Fibroblast of skin of left quadriceps (primary cell): Measurements from ENCODE around the gene CD200.
"Not testable (repeated sequence)": the region's sequence is repeated elsewhere in the genome, so short reads cannot be mapped to it uniquely, and the experiment has no call there.

Experiments
- DNase-seq, 2 experiments: peaks; one replicate each; pipeline ENCODE4 v3.0.0-alpha.2; 2013; ENCODE audit warnings: low read depth in 2 of 2

CD200 gene

DNA sequence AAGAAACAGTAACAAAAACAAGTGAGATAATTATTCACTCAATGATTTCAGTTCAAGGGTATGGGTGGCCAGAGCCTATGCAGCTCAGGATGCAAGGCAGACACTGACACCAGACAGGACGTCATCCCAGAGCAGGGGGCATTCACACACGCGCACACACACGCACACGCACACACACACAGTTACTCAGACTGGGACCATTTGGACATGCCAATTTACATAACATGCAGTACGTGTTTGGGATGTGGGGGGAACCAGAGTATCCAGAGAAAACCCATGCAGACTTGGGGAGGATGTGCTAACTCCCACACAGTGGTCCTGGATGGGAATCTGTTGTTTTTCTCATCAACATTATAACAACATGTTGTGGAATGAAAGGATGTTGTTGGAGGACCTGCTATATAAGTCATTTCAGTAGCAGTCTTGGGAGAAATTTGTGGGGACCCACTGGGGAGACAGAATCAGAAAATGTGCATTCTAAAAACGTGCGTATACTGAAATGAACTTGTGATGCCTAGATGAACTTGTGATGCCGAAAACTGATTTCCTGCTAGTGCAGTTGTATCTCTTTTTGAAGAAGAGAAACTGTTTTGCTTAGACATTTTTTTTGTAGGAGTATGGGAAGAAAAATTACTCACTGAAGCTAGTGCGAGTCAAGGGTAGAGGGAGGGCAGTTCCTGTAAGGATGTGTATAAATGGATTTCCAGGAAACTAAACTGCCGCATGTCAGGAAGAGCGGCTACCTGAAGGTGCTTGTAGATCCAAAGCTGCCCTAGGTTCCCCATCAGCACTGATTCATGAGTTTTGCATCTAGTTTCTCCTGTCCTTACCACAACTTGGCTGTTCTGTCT, 25.2 kb downstream of the CD200 start:
- no peak for DNase-seq

DNA sequence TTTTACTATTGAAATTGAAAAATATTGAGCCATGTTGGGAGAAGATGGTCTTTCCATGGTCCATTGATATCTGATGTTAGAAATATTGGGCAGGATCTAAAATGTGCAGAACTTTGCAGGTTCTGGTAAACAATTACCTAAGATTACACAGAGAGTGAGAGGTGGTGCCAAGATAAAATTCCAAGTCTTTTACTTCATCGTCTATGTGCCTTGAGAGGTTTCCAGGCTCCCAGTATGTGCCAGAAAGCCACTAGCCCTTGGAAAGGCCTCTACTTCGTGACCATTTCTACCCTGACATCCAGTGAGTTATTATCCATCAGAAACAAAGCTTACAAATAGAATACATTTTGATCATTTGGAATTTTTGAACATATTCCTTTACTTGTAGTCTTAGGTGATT, 27.6 kb downstream of the CD200 start:
- no peak for DNase-seq

DNA sequence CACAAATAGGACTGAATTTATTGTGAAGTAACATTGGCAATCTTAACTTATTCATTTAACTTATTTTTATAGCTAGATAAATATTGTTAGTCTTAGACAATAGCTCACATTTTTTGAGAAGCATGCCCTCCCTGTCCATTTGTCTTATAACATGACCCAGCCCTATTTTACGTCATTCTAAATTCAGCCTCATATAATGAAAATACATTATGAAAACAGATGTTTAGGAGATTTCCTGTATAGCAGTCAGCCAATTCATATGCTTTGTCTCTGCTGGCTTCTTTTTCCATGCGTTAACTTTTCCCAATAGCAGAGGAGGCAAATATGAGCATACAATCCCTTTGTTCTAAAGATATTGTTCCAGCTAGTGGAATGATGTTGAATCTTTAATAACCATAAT, 29.3 kb downstream of the CD200 start:
- no peak for DNase-seq

DNA sequence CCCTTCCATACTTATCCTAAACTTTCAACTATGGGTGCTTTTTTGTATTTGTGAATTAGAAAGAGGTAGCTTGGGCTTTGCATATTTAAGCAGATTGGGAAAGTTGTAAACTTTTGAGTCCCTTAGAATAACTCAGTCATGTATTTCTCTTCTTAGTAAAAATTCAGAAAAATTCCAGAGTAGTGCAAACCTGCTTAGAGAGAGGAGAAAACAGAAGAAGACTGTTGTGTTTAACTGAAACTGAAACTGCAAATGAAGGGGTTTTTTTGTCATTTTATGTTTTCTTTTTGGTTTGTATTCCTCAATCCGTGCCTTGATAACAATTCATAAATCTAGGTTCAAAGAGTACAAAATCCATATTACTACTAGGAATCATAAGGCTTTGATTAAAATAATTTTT, 31.3 kb downstream of the CD200 start:
- no peak for DNase-seq

DNA sequence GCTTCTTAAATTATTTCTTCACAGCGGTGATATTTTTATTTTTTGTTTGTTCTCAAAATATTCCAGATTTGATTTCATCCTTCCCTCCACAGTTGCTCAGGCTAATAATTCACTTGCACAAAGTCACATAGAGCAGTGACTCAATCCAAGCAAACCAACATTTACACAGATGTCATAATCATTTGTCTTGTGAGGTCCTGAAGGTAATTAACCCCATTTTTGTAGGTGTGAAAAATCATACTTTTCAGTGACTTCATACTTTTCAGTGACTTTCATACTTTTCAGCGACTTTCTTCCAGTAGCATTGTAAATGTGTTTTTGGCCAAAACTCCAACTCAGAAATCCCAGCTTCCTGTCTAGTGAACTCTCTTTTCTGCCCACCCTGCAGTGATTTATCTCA, 32.1 kb downstream of the CD200 start:
- no peak for DNase-seq

DNA sequence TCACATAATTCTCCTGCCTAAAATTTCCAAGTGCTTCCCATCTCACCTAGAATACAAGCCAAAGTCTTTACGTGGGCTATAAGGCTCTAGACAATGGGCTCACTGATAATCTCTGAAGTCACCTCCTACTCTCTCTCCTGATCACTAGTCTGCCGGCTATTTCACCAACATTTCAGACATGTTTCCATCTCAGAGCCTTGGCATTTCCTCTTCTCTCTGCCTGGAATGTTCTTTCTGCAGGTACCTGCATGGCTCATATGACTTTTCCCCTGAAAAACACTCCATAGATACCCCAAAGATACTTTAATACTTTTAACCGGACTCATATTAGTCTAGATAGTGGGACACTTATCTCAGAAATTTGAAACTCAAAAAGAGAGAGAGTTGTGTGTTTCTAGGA, 32.7 kb downstream of the CD200 start:
- DNase-seq, result no peak

DNA sequence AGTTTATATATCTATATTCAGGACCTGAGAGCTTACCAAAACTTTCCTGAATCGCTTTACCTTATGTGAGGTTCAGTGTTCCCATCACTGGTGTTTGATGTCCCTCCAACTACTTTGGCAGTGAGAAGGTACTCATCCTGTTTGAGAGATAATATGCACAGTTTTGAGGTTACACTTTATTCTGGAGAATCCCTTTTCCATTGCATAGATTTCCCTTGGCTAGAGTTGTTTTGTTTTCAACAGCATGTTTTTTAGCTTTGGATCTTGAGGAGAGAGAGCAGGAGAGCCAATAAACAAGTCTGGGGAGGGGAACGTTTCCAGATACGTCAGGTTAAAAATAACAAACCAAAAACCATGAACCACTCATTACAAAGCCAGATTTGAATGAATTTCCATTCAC, 33.6 kb downstream of the CD200 start:
- no peak for DNase-seq

DNA sequence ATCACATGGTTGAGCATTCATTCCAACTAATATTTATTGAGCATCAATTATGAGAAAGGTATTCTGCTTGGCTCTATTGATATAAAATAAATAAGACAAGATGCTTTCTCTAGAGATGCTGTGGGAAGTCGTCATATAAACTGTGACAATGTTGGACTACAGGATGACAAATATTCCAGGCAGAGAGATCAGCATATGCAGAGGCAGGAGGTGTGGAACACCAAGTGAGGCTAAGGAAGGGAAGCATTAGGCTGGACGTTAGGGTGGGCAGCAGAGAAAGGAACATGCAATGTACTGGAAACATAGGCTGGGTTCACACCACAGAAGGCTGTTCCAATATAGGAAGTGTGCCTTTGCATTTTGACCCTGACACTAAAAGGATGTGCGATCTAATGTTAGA, 38.6 kb downstream of the CD200 start:
- no peak for DNase-seq

DNA sequence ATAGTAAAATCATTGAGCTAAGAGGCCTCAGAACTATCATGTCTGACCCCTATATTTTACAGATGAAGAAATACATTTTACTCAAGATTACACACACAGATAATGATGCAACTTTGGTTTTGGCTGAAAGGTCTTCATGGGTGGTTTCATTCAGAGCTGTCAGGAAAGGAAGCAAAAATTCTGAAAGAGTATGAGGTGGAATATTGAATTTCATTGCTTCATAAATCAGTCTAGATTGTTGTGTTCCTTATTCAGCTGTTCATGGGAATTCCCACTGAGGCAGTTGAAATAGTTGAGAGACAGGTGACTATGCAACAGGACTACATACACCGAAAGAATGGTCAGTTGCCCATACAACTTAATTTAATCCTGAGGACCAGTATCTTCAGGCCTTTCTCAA, 39.4 kb downstream of the CD200 start:
- no peak for DNase-seq

DNA sequence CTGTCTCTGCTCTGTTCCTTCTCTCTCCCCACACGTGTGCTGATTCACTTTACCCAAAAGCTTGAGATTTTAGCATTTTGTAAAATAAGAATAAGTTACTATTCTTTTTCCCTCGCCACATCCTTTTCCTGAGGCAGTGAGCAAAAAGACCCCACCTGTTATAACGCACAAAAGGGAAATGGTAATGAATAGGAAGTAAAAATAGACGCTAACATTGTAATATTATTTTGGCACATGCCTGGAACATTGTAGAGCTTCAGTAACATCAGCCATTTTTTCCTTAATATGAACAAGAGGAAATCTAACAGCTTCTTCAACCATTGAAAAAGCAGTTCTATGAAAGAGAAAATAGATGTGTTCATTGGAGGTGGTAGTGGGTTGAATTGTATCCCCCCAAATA, 40.5 kb downstream of the CD200 start:
- DNase-seq, result no peak

DNA sequence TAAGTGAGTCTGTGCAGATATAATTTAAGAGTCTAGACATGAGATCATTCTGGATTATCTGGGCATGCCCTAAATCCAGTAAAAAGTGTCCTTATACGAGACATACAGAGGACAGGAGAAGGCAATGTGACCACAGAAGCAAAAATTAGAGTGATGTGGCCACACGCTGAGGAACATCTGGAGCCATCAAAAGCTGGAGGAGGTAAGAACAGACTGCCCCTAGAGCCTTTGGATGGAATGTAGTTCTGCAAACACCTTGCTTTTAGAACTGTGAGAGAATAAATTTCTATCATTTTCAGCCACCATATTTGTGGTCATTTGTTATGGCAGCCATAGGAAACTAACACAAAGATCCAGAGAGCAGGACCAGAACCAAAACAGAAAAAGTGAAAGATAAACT, 41.0 kb downstream of the CD200 start:
- no peak for DNase-seq

DNA sequence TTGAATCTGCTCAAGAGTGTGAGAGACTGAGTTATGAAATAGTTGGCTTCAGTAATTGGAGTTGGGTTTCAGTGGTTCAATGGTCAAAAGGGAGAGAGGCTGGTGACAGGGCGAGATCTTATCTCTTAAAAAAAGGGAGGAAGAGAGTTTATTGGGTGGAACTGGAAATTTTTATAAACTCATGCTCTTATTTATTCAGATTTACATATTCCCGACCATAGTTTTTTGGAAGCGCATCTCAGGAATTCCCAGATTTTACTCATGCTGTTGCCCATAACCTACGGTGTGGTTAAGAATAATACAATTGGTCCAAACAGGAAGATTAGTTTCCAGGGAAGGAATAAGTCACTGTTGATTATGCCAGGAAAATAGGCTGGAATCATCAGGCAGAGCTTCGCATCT, 41.4 kb downstream of the CD200 start:
- DNase-seq, result no peak

DNA sequence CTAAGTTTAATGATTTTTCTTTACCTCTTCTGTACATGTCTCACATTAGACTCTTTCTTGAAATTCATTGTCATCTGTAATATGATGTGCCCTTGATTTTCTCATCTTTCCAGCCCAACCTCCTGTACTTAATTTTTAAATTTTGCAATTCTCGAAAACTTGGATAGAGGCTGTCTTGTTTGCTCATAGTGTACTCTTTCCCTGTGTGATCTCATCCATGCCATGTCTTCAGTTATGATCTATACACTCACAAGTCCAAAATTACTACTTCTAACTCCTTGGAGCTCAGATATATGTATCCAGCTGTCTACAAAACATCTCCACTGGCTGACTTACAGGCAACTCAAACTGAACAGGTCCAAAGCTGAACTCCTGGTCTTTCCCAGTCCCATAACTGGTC, 42.2 kb downstream of the CD200 start:
- no peak for DNase-seq

DNA sequence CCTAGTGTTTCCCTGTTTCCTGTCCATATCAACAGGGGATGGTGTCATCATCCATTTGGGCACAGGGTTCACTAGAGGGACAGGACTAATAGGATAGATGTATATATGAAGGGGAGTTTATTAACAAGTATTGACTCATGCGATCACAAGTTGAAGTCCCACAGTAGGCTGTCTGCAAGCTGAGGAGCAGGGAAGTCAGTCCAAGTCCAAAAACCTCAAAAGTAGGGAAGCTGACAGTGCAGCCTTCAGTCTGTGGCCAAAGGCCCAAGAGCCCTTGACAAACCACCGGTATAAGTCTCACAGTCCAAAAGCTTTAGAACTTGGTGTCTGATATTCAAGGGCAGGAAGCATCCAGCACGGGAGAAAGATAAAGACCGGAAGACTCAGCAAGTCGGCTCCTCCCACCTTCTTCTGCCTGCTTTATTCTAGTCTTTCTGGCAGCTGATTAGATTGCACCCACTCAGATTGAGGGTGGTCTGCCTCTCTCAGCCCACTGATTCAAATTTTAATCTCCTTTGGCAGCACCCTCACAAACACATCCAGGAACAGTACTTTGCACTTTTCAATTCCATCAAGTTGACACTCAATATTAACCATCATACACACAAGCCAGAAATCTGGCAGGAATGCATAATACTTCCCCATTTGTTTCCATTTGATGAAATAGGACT, 43.4 kb downstream of the CD200 start:
- no peak for DNase-seq

DNA sequence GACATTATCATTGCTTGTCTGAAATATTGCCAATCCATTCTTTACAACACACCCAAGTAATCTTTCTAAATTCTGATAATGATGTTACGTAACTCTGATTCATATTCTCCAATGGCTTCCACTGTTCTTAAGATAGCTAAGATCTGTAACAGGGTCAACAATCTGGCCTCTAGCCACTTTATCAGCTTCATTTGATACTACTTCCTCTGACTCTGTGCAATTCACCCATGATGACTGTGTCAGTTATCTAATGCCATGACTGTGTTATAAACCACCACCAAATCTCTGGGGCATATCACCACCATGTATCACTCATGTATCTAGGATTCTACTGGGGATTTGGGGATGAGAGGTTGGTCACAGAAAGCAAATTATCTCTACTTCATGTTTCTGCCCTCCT, 44.0 kb downstream of the CD200 start:
- no peak for DNase-seq

DNA sequence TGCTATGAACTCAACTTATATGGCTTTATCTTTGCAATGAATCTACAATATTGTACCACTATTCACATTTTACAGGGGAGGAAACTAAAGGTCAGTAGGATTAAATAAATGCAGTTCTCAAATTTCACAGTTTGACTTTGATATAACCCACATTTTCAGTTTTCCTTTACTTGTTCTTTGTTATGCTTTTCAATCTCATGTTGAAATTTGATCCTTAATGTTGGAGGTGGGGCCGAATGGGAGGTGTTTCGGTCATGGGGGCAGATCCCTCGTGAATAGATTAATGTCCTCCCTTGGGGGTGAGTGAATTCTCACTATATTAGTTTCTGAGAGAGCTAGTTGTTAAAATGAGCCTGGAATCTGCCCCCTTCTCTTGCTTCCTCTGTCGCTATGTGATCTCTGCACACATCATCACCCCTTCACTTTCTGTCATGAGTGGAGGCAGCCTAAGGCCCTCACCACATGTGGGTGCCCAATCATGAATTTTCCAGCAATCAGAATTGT, 44.7 kb downstream of the CD200 start:
- DNase-seq, result no peak

DNA sequence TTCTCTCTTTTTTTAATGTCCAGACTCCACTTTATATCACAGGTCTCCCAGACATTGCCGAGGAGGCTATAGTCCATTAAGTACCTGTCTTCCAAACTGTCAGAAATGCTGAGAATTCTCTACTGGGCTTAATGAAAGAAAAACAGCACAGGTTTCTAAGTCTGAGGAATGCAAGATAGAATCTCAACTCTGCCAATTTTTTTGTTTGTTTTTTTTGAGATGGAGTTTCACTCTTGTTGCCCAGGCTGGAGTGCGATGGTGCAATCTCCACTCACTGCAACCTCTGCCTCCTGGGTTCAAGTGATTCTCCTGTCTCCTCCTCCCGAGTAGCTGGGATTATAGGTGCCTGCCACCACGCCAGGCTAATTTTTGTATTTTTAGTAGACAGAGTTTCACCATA, 45.4 kb downstream of the CD200 start:
- not testable (repeated sequence) for DNase-seq

DNA sequence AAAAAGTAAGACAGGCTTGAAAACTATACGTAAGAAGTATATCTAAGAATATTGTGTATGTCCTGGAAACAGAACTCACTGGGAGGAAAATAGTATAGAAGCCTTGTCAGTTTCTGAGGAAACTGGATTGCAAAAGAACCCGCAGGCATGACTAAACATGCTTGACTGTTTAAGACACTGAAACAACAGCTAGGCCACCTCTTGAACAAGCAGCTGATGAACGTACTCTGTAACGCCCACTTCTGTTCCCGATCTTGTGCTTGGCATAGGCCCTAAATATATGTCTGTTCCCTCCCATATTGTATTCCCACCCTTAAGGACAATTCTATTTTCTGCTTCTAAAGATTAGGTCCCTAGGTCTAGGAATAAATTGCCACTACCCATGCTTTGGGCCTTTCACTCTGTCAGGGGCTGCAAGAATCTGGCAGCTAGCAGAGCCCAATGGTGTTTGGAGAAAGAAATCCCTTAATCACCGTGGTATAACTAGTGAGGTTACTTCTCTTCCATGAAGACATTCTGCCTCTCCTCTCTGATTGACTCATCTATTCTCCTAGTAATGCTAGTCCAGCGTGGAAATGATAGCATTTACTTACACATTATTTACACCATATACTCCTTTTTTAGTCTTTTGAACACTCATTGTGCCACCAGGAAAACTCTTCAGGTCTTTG, 46.2 kb downstream of the CD200 start:
- no peak for DNase-seq

DNA sequence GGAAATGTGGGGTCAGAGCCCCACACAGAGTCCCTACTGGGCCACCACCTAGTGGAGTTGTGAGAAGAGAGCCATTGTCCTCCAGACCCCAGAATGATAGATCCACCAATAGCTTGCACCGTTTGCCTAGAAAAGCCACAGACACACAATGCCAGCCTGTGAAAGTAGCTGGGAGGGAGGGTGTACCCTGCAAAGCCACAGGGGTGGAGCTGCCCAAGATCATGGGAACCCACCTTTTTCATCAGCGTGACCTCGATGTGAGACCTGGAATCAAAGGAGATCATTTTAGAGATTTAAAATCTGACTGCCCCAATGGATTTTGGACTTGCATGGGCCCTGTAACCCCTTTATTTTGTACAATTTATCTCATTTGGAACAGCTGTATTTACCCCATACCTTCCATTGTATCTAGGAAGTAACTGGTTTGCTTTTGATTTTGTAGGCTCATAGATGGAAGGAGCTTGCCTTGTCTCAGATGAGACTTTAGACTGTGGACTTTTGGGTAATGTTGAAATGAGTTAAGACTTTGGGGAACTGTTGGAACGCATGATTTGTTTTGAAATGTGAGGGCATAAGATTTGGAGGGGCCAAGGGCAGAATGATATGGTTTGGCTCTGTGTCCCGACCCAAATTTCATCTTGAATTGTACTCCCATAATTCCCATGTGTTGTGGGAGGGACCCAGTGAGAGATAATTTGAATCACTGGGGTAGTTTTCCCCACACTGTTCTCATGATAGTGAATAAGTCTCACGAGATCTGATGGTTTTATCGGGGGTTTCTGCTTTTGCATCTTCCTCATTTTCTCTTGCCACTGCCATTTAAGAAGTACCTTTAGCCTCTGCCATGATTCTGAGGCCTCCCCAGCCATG, 49.0 kb downstream of the CD200 start:
- DNase-seq, result no peak

DNA sequence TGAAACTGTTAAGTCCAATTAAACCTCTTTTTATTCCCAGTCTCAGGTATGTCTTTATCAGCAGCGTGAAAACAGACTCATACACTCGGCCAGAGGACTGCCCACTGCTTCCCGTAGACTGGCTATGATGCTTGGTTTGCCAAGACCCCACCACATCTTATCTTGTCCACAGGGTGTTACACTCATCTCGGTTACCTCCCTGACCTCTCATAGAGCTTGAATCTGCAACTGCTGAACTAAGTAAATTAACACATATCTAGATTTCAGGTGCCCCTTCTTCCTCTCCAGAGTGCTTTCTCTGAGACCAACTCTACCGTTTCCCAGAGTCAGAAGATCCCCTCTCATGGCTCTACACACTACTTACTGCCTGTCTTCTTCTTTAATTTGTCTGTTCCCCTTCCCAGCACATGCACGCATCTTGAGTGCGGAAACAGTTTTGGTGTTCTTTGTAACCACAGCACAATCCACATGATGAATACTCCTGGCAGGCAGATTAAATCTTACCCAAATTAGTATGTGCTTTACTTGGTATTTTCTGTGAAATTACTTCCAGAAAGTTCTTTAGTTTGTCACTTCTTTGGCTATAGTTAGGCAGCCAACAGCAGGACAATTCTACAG, 49.7 kb downstream of the CD200 start:
- no peak for DNase-seq

DNA sequence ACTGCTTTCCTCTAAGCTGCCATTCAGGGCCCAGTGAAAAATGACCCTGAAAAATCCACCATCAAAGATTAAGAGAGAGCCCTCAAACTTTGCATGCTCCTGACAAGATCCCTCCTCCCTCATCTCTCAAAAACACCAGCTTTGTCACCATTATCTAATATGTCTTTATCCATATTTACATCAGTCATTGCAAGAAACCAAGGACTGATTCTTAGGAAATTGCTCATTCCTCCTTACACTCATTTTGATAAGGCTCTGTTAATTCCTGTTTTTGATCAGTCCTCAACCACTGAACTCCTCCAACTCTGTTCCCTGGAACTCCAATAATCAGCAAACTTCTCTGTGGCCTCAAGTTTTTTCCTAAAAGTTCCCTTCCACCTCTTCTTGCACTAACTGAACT, 51.8 kb downstream of the CD200 start:
- no peak for DNase-seq
